HepG2 (cell line): ENCODE measurements around the gene CAPN11. TPM values are rescaled to one million over a fixed set of nuclear protein-coding genes. Genes with fewer than 3 reads are reported as not detected.

Experiments
- ATAC-seq: fragments of 200-7000 bp; cut with Tn5 transposase; 3 replicates; pipeline ENCODE4 v1.9.1; 2020; ENCODE audit warnings: mild to moderate bottlenecking, moderate library complexity
- BruUV-seq: library from RNA; stranded (reverse); fragments of 400-500 nt; replicated peaks from 2 replicates; lab custom pipeline; 2021; lab: Mats Ljungman, UMichigan
- CTCF ChIA-PET: fragments of 300-600 bp; formaldehyde crosslinking; extraction: SDS; loops from one replicate; lab custom pipeline; 2021; ENCODE audit warnings: low total read pairs, inconsistent platforms, low intra/inter-chr PET ratio; lab: Yijun Ruan, JAX
- POLR2A ChIA-PET: fragments of 350-600 bp; sonication (Branson Sonifier 250); formaldehyde crosslinking; loops from one replicate; lab custom pipeline; 2020; ENCODE audit warnings: antibody characterized with exemption, inconsistent platforms; lab: Yijun Ruan, JAX
- DNase-seq: peaks from one replicate; pipeline ENCODE4 v3.0.0-alpha.2; 2015; ENCODE audit warnings: low spot score
- FAIRE-seq: peaks from 3 replicates; lab custom pipeline; 2011; peaks lifted over from hg19 to GRCh38; lab: Jason Lieb, UNC
- H2AFZ ChIP-seq: one replicate; pipeline ENCODE4 v1.6.1; 2011; ENCODE audit warnings: low read length, inconsistent platforms
- H3K27ac ChIP-seq: fragments of 300-600 bp; 3 replicates; pipeline ENCODE4 v1.8.0; 2011; ENCODE audit warnings: mixed run types, mild to moderate bottlenecking, mixed read lengths, low read length, inconsistent platforms; ENCODE audit not compliant: insufficient read depth; ENCODE audit errors: extremely low read length
- H3K27me3 ChIP-seq, 2 experiments: fragments of 200-600 bp in 1 of 2; 2 replicates in 1 of 2; 3 replicates in 1 of 2; pipeline versions ENCODE4 v1.6.0 to v1.8.0; 2011; ENCODE audit warnings: low read length in 2 of 2, mild to moderate bottlenecking in 2 of 2, moderate library complexity in 2 of 2, inconsistent platforms in 1 of 2; ENCODE audit not compliant: insufficient read depth in 2 of 2, control insufficient read depth in 1 of 2
- H3K36me3 ChIP-seq, 2 experiments: fragments of 200-600 bp in 1 of 2; replicated peaks in 1 of 2; 2 replicates in 1 of 2; 3 replicates in 1 of 2; pipeline versions ENCODE4 v1.5.1 to v1.8.0; 2011; ENCODE audit warnings: low read length in 2 of 2, inconsistent platforms in 1 of 2; ENCODE audit not compliant: insufficient read depth in 2 of 2, control insufficient read depth in 1 of 2
- H3K4me1 ChIP-seq: 2 replicates; pipeline ENCODE4 v1.5.1; 2012; ENCODE audit warnings: low read length, inconsistent platforms; ENCODE audit not compliant: insufficient read depth
- H3K4me2 ChIP-seq: 2 replicates; pipeline ENCODE4 v1.6.0; 2011; ENCODE audit warnings: low read depth, low read length, inconsistent platforms
- H3K4me3 ChIP-seq, 3 experiments: fragments of 200-600 bp in 1 of 3; sonication (generic), shearing (Covaris generic) in 1 of 3; replicated peaks in 1 of 3; 2 replicates each; pipeline ENCODE4 v1.5.1; 2011 to 2016; ENCODE audit warnings: low read length in 3 of 3, inconsistent platforms in 2 of 3, low read depth in 2 of 3, mild to moderate bottlenecking in 2 of 3, control low read depth in 1 of 3, mixed read lengths in 1 of 3; ENCODE audit not compliant: insufficient read depth in 1 of 3
- H3K79me2 ChIP-seq: one replicate; pipeline ENCODE4 v1.6.1; 2011; ENCODE audit warnings: low read length, inconsistent platforms; ENCODE audit not compliant: insufficient read depth
- H3K9ac ChIP-seq: 2 replicates; pipeline ENCODE4 v1.6.0; 2011; ENCODE audit warnings: mild to moderate bottlenecking, low read depth, low read length, inconsistent platforms; ENCODE audit not compliant: insufficient read depth
- H3K9me3 ChIP-seq: 2 replicates; pipeline ENCODE4 v1.5.1; 2012; ENCODE audit warnings: mild to moderate bottlenecking, low read length
- H4K20me1 ChIP-seq: 2 replicates; pipeline ENCODE4 v1.6.0; 2011; ENCODE audit warnings: inconsistent platforms, mild to moderate bottlenecking, low read length, moderate library complexity; ENCODE audit not compliant: insufficient read depth
- ARNTL ChIP-seq: sonication (generic); formaldehyde crosslinking; IDR thresholded peaks from 2 replicates; pipeline ENCODE4 v1.4.0; 2020; ENCODE audit warnings: mild to moderate bottlenecking, missing genetic modification reagents
- BORCS8-MEF2B ChIP-seq: sonication (generic); formaldehyde crosslinking; IDR thresholded peaks from 2 replicates; pipeline ENCODE4 v1.8.0; 2022; ENCODE audit warnings: mild to moderate bottlenecking, missing genetic modification reagents
- DPF2 ChIP-seq: sonication (generic); formaldehyde crosslinking; IDR thresholded peaks from 2 replicates; pipeline ENCODE4 v1.4.0; 2020; ENCODE audit warnings: mild to moderate bottlenecking, low read depth, missing genetic modification reagents, borderline replicate concordance
- GTF2F1 ChIP-seq: fragments of 150-350 bp; IDR thresholded peaks from 2 replicates; pipeline ENCODE4 v1.6.1; 2014; ENCODE audit warnings: low read length
- HNF4G ChIP-seq, 2 experiments: sonication (generic) in 1 of 2; formaldehyde crosslinking in 1 of 2; IDR thresholded peaks; 2 replicates each; pipeline versions ENCODE4 v1.4.0 to v1.6.1; 2011 to 2020; ENCODE audit warnings: borderline replicate concordance in 2 of 2, low read depth in 2 of 2, mild to moderate bottlenecking in 2 of 2, low read length in 1 of 2, missing genetic modification reagents in 1 of 2, moderate library complexity in 1 of 2
- KAT7 ChIP-seq: IDR thresholded peaks from 2 replicates; pipeline ENCODE4 v1.6.1; 2018; ENCODE audit warnings: borderline replicate concordance, missing compliant biosample characterization
- KMT2A ChIP-seq: sonication (generic); formaldehyde crosslinking; IDR thresholded peaks from 2 replicates; pipeline ENCODE4 v1.4.0; 2020; ENCODE audit warnings: missing genetic modification reagents
- MAFG ChIP-seq: sonication (generic); formaldehyde crosslinking; IDR thresholded peaks from 2 replicates; pipeline ENCODE4 v1.5.1; 2020; ENCODE audit warnings: mild to moderate bottlenecking, missing genetic modification reagents
- NFRKB ChIP-seq: fragments of 450-650 bp; IDR thresholded peaks from 2 replicates; pipeline ENCODE4 v1.6.1; 2017
- ONECUT2 ChIP-seq: sonication (generic); formaldehyde crosslinking; IDR thresholded peaks from 2 replicates; pipeline ENCODE4 v1.4.0; 2020; ENCODE audit warnings: missing genetic modification reagents
- RCOR2 ChIP-seq: IDR thresholded peaks from 2 replicates; pipeline ENCODE4 v1.6.1; 2016; ENCODE audit warnings: missing biosample characterization, missing genetic modification reagents
- STAT6 ChIP-seq: sonication (generic); formaldehyde crosslinking; IDR thresholded peaks from 2 replicates; pipeline ENCODE4 v1.4.0; 2020; ENCODE audit warnings: missing genetic modification reagents, mild to moderate bottlenecking, borderline replicate concordance
- ZMYM3 ChIP-seq: sonication (generic); formaldehyde crosslinking; IDR thresholded peaks from 2 replicates; pipeline ENCODE4 v1.5.1; 2020; ENCODE audit warnings: mild to moderate bottlenecking, missing genetic modification reagents
- ZNF18 ChIP-seq: sonication (generic); formaldehyde crosslinking; IDR thresholded peaks from 2 replicates; pipeline ENCODE4 v1.8.0; 2022; ENCODE audit warnings: mild to moderate bottlenecking, missing genetic modification reagents; ENCODE audit not compliant: insufficient replicate concordance
- ZNF770 ChIP-seq: sonication (generic); formaldehyde crosslinking; IDR thresholded peaks from 2 replicates; pipeline ENCODE4 v1.5.0; 2020; ENCODE audit warnings: mild to moderate bottlenecking, missing genetic modification reagents
- ZNF891 ChIP-seq: sonication (generic); formaldehyde crosslinking; IDR thresholded peaks from 2 replicates; pipeline ENCODE4 v1.5.0; 2020; ENCODE audit warnings: mild to moderate bottlenecking, missing genetic modification reagents
- WGBS: methylation state at CpG from one replicate; pipeline ENCODE4 v1.1.6; 2017; ENCODE audit warnings: low lambda C conversion rate; 5-methylcytosine and 5-hydroxymethylcytosine counted together
- in situ Hi-C: cut with HindIII; loops from 2 replicates; pipeline ENCODE4 v1.10.0; 2017; ENCODE audit warnings: low pct_unique_long_range_greater_than_20kb; ENCODE audit not compliant: extremely low pct_ligation_motif_present
- intact Hi-C: fragments of 100-400 bp; cut with micrococcal nuclease; formaldehyde crosslinking; loops from one replicate; pipeline ENCODE4 v1.10.0; 2022; ENCODE audit not compliant: unreplicated experiment
- polyA plus RNA-seq, 8 experiments: library from polyadenylated mRNA; depleted of rRNA in 3 of 8; stranded (reverse) in 7 of 8; unstranded in 1 of 8; fragments of >200 nt; fragmentation: Illumina TruSeq in 4 of 8; extraction: Trizol in 4 of 8; gene quantifications; 2 replicates each; pipeline versions ENCODE4 v1.2.1 to v1.2.3, GENCODE V29; 2011 to 2016; ENCODE audit warnings: low read depth in 4 of 8, missing spikeins in 1 of 8, mixed read lengths in 1 of 8; ENCODE audit not compliant: insufficient read depth in 1 of 8
- total RNA-seq, 5 experiments: library from RNA; depleted of rRNA; stranded (reverse); fragments of >200 nt; fragmentation: Illumina TruSeq; extraction: Trizol; gene quantifications; 2 replicates each; pipeline ENCODE4 v1.2.3, GENCODE V29; 2016; ENCODE audit warnings: low read depth in 1 of 5

The CAPN11 gene
- total and polyA plus RNA-seq, 2 of the 13 experiments (the other 11 are each of a cell fraction or from before 2014, with no cell fraction given), result 0.07 to 0.11 TPM

DNA sequence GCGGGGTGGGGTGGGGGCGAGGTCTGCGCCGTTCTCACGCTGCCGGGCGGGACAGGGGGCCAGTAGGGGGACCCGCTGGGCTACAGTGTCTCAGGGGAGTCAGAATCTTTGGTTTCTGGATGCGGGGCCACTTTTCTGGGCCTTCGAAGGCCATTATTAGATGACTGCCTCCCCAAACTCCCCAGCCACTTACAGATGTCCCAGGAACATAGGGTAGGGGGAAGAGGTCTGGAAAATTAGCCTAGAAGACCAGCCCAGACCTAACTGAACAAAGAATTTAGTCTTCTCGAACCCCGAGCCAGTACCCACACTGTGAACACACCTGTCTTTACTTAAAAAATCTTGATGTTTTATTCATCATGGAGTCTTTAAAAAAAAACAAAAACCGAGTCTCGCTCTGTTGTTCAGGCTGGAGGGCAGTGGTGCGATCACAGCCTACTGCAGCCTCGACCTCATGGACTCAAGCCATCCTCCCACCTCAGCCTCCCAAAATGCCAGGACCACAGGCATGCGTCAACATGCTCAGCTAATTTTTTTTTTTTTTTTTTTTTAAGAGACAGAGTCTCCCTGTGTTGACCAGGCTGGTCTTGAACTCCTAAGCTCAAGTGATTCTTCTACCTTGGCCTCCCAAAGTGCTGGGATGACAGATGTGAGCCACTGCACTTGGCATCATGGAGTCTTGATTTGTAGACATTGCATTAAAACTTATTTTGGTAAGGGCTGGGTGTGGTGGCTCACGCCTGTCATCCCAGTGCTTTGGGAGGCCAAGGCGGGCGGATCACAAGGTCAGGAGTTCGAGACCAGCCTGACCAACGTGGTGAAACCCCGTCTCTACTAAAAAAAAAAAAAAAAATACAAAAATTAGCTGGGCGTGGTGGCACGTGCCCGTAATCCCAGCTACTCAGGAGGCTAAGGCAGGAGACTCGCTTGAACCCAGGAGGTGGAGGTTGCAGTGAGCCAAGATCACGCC, 61.5 kb downstream of the CAPN11 start:
- BruUV-seq, result no TSS peak
- peaks cover 10% of the 10 kb centered on the region for H3K79me2 ChIP-seq
- no peak for DNase-seq
- POLR2A ChIA-PET, result interaction anchor here (0.7 to 2.1 kb wide), 10 partner anchors 12 to 64 kb away, joined by 3 to 29 read pairs (median 4); partner anchors contain the start of genes HSP90AB1 and SLC35B2
- peak overlapping the region; percentile 59 to 72 (median 69) for H3K4me3 ChIP-seq
- no peak overlapping the region for H2AFZ ChIP-seq
- H4K20me1 ChIP-seq, result no peaks in the 10 kb centered on the region
- 67% methylated on average over 22 of the region's 28 CpGs for WGBS
- peaks cover 79% of the 10 kb centered on the region for H3K4me1 ChIP-seq
- no peak for FAIRE-seq
- intact Hi-C loops (loop anchor here (2.0 kb wide), 1 partner anchor 15 kb away; no protein-coding TSS in a partner anchor), in situ Hi-C loops (loop anchor here (5.0 kb wide), 1 partner anchor 48 kb away; no protein-coding TSS in a partner anchor)
- ATAC-seq, result no peak
- CTCF ChIA-PET, result interaction anchor here (3.2 kb wide), 1 partner anchor 14 kb away, joined by 18 read pairs; no protein-coding TSS in a partner anchor
- peak overlapping the region; percentile 42; the same call in 1 of the 2 replicates for H3K9ac ChIP-seq
- peak overlapping the region; percentile 82 for H3K4me2 ChIP-seq
- peaks cover 1 to 15% of the 10 kb centered on the region in 2 experiments; a peak in 4 of 5 replicates for H3K27me3 ChIP-seq
- H3K27ac ChIP-seq, result no peak overlapping the region
- no peaks in the 10 kb centered on the region for H3K9me3 ChIP-seq
- no peaks in the 10 kb centered on the region for H3K36me3 ChIP-seq
- TF ChIP-seq KAT7, result no peak
- no peak for TF ChIP-seq MAFG
- TF ChIP-seq ZNF770, result peak; percentile 68; the same call in 1 of the 2 replicates
- TF ChIP-seq KMT2A, result no peak
- TF ChIP-seq ZNF18 (CRISPR knock-in tag), result peak; percentile 77
- no peak for TF ChIP-seq HNF4G (IDR thresholded peaks at IDR 0.05; ENCODE audit: borderline replicate concordance, low read depth, low read length)
- TF ChIP-seq HNF4G (CRISPR knock-in tag; IDR thresholded peaks at IDR 0.05; ENCODE audit: borderline replicate concordance, low read depth), result no peak
- no peak for TF ChIP-seq ARNTL (CRISPR knock-in tag)
- no peak for TF ChIP-seq BORCS8-MEF2B (CRISPR knock-in tag)
- TF ChIP-seq ZMYM3, result 0 out of 2 replicates have a peak, but pooled peaks have one; percentile 51
- TF ChIP-seq ONECUT2, result no peak
- TF ChIP-seq ZNF891, result 0 out of 2 replicates have a peak, but pooled peaks have one; percentile 3
- TF ChIP-seq GTF2F1, result no peak
- no peak for TF ChIP-seq RCOR2 (CRISPR knock-in tag)
- TF ChIP-seq DPF2 (CRISPR knock-in tag), result no peak
- TF ChIP-seq NFRKB, result no peak
- 0 out of 2 replicates have a peak, but pooled peaks have one; percentile 19 for TF ChIP-seq STAT6 (CRISPR knock-in tag)
